Body of pancreas (tissue), 4 donors: ENCODE data around the gene ZDHHC5. TPM values are rescaled to one million over a fixed set of nuclear protein-coding genes. Genes with fewer than 3 reads are reported as not detected.

Experiments
- ATAC-seq: fragments of 150-250 bp; one replicate; pipeline ENCODE4 v1.9.1; 2016
- DNase-seq, 4 donors: peaks; one replicate each; pipeline ENCODE4 v3.0.0-alpha.2; 2019
- H3K27ac ChIP-seq, 4 donors: fragments of 200-600 bp; sonication (generic); 1 replicate in 3 of 4; 2 replicates in 1 of 4; pipeline versions ENCODE4 v1.5.1 to v1.6.1; 2016 to 2019; ENCODE audit warnings: mild to moderate bottlenecking in 1 of 4, mixed read lengths in 1 of 4, moderate library complexity in 1 of 4
- H3K27me3 ChIP-seq, 2 donors: fragments of 200-600 bp; sonication (generic); one replicate each; pipeline ENCODE4 v1.6.0; 2016; ENCODE audit warnings: mild to moderate bottlenecking in 1 of 2
- H3K36me3 ChIP-seq, 2 donors: fragments of 200-600 bp; sonication (generic); replicated peaks in 1 of 2; 2 replicates each; pipeline ENCODE4 v1.5.1; 2016; ENCODE audit warnings: low read depth in 2 of 2; ENCODE audit not compliant: insufficient read depth in 1 of 2
- H3K4me1 ChIP-seq: fragments of 200-600 bp; sonication (generic); one replicate; pipeline ENCODE4 v1.6.0; 2016
- H3K4me3 ChIP-seq, 2 donors: fragments of 200-600 bp; sonication (generic); 1 replicate in 1 of 2; 2 replicates in 1 of 2; pipeline ENCODE4 v1.5.1; 2016 to 2019
- H3K9me3 ChIP-seq, 3 donors: fragments of 200-600 bp; sonication (generic); 1 replicate in 2 of 3; 2 replicates in 1 of 3; pipeline ENCODE4 v1.5.1; 2016
- CTCF ChIP-seq, 7 experiments: fragments of 450-650 bp in 4 of 7; fragments of 200-600 bp in 3 of 7; sonication (generic) in 3 of 7; IDR thresholded peaks; one replicate each; pipeline ENCODE4 v1.5.1; 2016 to 2019; ENCODE audit warnings: antibody characterized with exemption in 7 of 7
- POLR2A ChIP-seq, 3 donors: fragments of 450-650 bp; IDR thresholded peaks; one replicate each; pipeline ENCODE4 v1.6.1; 2016; ENCODE audit warnings: antibody characterized with exemption in 3 of 3, mild to moderate bottlenecking in 2 of 3
- WGBS, 2 donors: methylation state at CpG; one replicate each; pipeline ENCODE4 v1.1.5; 2017; 5-methylcytosine and 5-hydroxymethylcytosine counted together
- intact Hi-C: fragments of 100-400 bp; cut with DNase I; formaldehyde crosslinking; loops from one replicate; pipeline ENCODE4 v1.15.1; 2023
- total RNA-seq, 2 donors: library from RNA; depleted of rRNA; stranded (reverse); fragments of >200 nt; gene quantifications; one replicate each; pipeline ENCODE4 v1.1.0, GENCODE V29; 2016

Gene ZDHHC5
- total RNA-seq, 2 donors from 2014 or later = 17.6 to 48.5 TPM

GRCh38 chr11:57641011-57641807, 26.7 kb upstream of the ZDHHC5 start:
- ATAC-seq (no peak), DNase-seq (peak in 2 of 4 donors; percentile 12 to 45)
- peak in 6 of 7 experiments; percentile 26 to 54 (median 45) for TF ChIP-seq CTCF (IDR thresholded peaks at IDR 0.05)
- no peak for TF ChIP-seq POLR2A (IDR thresholded peaks at IDR 0.05)
- H3K4me3 ChIP-seq = no peak overlapping the region
- H3K4me1 ChIP-seq = peaks cover 26% of the 10 kb centered on the region
- H3K27me3 ChIP-seq = peaks cover 0 to under 1% of the 10 kb centered on the region in 2 donors
- no peaks in the 10 kb centered on the region for H3K9me3 ChIP-seq
- H3K36me3 ChIP-seq = no peaks in the 10 kb centered on the region
- no peak overlapping the region for H3K27ac ChIP-seq
- WGBS, 2 donors = 56% methylated on average over 7 of the region's 7 CpGs
- intact Hi-C loops = loop anchor here (10.0 kb wide), 2 partner anchors 176 to 286 kb away; partner anchors contain the start of gene RTN4RL2

- Histone ChIP-seq H3K4me1 (peaks cover 26% of the 10 kb centered on the region), H3K36me3 (no peaks in the 10 kb centered on the region), H3K27me3 (peaks cover 2 to 20% of the 10 kb centered on the region in 2 donors), H3K27ac (no peak overlapping the region), H3K9me3 (no peaks in the 10 kb centered on the region), H3K4me3 (no peak overlapping the region)
- no peak for TF ChIP-seq CTCF (IDR thresholded peaks at IDR 0.05)
- TF ChIP-seq POLR2A (IDR thresholded peaks at IDR 0.05) = no peak
- no peak for DNase-seq
- ATAC-seq = no peak
- intact Hi-C loops = loop anchor here (10.0 kb wide), 2 partner anchors 179 to 289 kb away; partner anchors contain the start of gene RTN4RL2
- 63 to 72% methylated on average over 3 of the region's 3 CpGs for WGBS, 2 donors
Measured at GRCh38 chr11:57643802-57644201, 24.1 kb upstream of the ZDHHC5 start.

GRCh38 chr11:57644748-57645688, 22.9 kb upstream of the ZDHHC5 start:
- DNase-seq = peak; percentile 84 to 87 (median 86)
- 8 to 11% methylated on average over 17 of the region's 17 CpGs for WGBS, 2 donors
- TF ChIP-seq CTCF (IDR thresholded peaks at IDR 0.05) (peak; percentile 70 to 97 (median 80)), POLR2A (IDR thresholded peaks at IDR 0.05) (peak in 1 of 3 donors; percentile 2)
- H3K27ac ChIP-seq = no peak overlapping the region
- no peak overlapping the region for H3K4me3 ChIP-seq
- H3K4me1 ChIP-seq = peaks cover 26% of the 10 kb centered on the region
- ATAC-seq = peak; percentile 81
- peaks cover 2 to 26% of the 10 kb centered on the region in 2 donors for H3K27me3 ChIP-seq
- no peaks in the 10 kb centered on the region for H3K36me3 ChIP-seq
- H3K9me3 ChIP-seq = no peaks in the 10 kb centered on the region
- intact Hi-C loops = loop anchor here (10.0 kb wide), 2 partner anchors 180 to 290 kb away; partner anchors contain the start of gene RTN4RL2

- no peak overlapping the region for H3K4me3 ChIP-seq
- intact Hi-C loops = loop anchor here (10.0 kb wide), 2 partner anchors 181 to 291 kb away; partner anchors contain the start of gene RTN4RL2
- ATAC-seq (no peak), DNase-seq (no peak)
- H3K9me3 ChIP-seq = no peaks in the 10 kb centered on the region
- peaks cover 26% of the 10 kb centered on the region for H3K4me1 ChIP-seq
- no peak overlapping the region for H3K27ac ChIP-seq
- peaks cover 2 to 26% of the 10 kb centered on the region in 2 donors for H3K27me3 ChIP-seq
- 24 to 40% methylated on average over 4 to 5 of the region's 5 CpGs for WGBS, 2 donors
- no peak for TF ChIP-seq CTCF (IDR thresholded peaks at IDR 0.05)
- TF ChIP-seq POLR2A (IDR thresholded peaks at IDR 0.05) = no peak
- no peaks in the 10 kb centered on the region for H3K36me3 ChIP-seq
Measured at GRCh38 chr11:57645689-57646085, 22.2 kb upstream of the ZDHHC5 start.
